Measurements from ENCODE around the gene CHMP2A. TPM values are rescaled to one million over a fixed set of nuclear protein-coding genes. Genes with fewer than 3 reads are reported as not detected.
A peak's percentile ranks its signal among the peaks of the same experiment; 100 is the strongest.

Gene CHMP2A
- polyA plus RNA-seq, 2 of the 4 experiments (the other 2 are of a cell fraction) = 198 to 280 TPM

GRCh38 chr19:58554494-58555368 is at the start of gene CHMP2A (continued):
- TF ChIP-seq RCOR1 (IDR thresholded peaks at IDR 0.05; ENCODE audit: low read depth, low read length) (no peak), JUN (IDR thresholded peaks at IDR 0.05) (peak; percentile 81 to 98), KDM5A (IDR thresholded peaks at IDR 0.05) (peak; percentile 69), HES2 (IDR thresholded peaks at IDR 0.05) (no peak), EHF (CRISPR knock-in tag; IDR thresholded peaks at IDR 0.05) (no peak), NFE2L2 (conservative IDR thresholded peaks at IDR 0.05; ENCODE audit: low read length) (no peak), ZFP36 (IDR thresholded peaks at IDR 0.05; ENCODE audit: borderline replicate concordance, partially characterized antibody) (no peak), NPAS2 (CRISPR knock-in tag; IDR thresholded peaks at IDR 0.05; ENCODE audit: borderline replicate concordance) (no peak), FOSB (CRISPR knock-in tag; IDR thresholded peaks at IDR 0.05) (peak; percentile 89), HDAC2 (IDR thresholded peaks at IDR 0.05) (no peak), PBX3 (IDR thresholded peaks at IDR 0.05) (peak; percentile 98), TP53 (CRISPR knock-in tag; IDR thresholded peaks at IDR 0.05) (peak; percentile 80), FOSL2 (IDR thresholded peaks at IDR 0.05) (no peak), FOSL2 (CRISPR knock-in tag; IDR thresholded peaks at IDR 0.05) (no peak; the same call in none of the 2 replicates), HOXA7 (CRISPR knock-in tag; IDR thresholded peaks at IDR 0.05) (peak; percentile 97), HOXB5 (CRISPR knock-in tag; IDR thresholded peaks at IDR 0.05) (peak; percentile 84), EHMT2 (IDR thresholded peaks at IDR 0.05; ENCODE audit: low read depth) (no peak), MYC (IDR thresholded peaks at IDR 0.05; ENCODE audit: borderline replicate concordance, low read length) (peak; percentile 84), CHD4 (IDR thresholded peaks at IDR 0.05; ENCODE audit: borderline replicate concordance) (no peak), CEBPB (IDR thresholded peaks at IDR 0.05) (peak; percentile 72 to 95; a peak in 3 of 4 replicates), POLR2AphosphoS2 (conservative IDR thresholded peaks at IDR 0.05; ENCODE audit: low read length) (peak; percentile 99), HEYL (CRISPR knock-in tag; IDR thresholded peaks at IDR 0.05) (no peak), MAFK (IDR thresholded peaks at IDR 0.05; ENCODE audit: partially characterized antibody) (no peak), E2F6 (IDR thresholded peaks at IDR 0.05; ENCODE audit: borderline replicate concordance, low read depth) (peak; percentile 59; the same call in 1 of the 2 replicates), RARB (CRISPR knock-in tag; IDR thresholded peaks at IDR 0.05) (peak; percentile 92)
- TF ChIP-seq, protein P1, sequence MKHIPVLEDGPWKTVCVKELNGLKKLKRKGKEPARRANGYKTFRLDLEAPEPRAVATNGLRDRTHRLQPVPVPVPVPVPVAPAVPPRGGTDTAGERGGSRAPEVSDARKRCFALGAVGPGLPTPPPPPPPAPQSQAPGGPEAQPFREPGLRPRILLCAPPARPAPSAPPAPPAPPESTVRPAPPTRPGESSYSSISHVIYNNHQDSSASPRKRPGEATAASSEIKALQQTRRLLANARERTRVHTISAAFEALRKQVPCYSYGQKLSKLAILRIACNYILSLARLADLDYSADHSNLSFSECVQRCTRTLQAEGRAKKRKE (CRISPR knock-in tag; IDR thresholded peaks at IDR 0.05; ENCODE audit: low read depth) = no peak
- TF ChIP-seq, protein P2, sequence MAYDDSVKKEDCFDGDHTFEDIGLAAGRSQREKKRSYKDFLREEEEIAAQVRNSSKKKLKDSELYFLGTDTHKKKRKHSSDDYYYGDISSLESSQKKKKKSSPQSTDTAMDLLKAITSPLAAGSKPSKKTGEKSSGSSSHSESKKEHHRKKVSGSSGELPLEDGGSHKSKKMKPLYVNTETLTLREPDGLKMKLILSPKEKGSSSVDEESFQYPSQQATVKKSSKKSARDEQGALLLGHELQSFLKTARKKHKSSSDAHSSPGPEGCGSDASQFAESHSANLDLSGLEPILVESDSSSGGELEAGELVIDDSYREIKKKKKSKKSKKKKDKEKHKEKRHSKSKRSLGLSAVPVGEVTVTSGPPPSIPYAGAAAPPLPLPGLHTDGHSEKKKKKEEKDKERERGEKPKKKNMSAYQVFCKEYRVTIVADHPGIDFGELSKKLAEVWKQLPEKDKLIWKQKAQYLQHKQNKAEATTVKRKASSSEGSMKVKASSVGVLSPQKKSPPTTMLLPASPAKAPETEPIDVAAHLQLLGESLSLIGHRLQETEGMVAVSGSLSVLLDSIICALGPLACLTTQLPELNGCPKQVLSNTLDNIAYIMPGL (CRISPR knock-in tag; IDR thresholded peaks at IDR 0.05; ENCODE audit: borderline replicate concordance) = no peak; the same call in 1 of the 2 replicates

Measured in A549 (cell line).